Neuronal stem cell (in vitro differentiated cells): ENCODE data around the gene TMCO2.

Source experiments
- DNase-seq: peaks from one replicate; pipeline ENCODE4 v3.0.0-alpha.2; 2013; ENCODE audit warnings: low spot score
- H2AFZ ChIP-seq: one replicate; pipeline ENCODE4 v1.6.1; 2013; ENCODE audit warnings: mild to moderate bottlenecking, low read length, inconsistent platforms
- H2AK5ac ChIP-seq: 2 replicates; pipeline ENCODE4 v1.6.1; 2013; ENCODE audit warnings: low read depth, mild to moderate bottlenecking, inconsistent platforms, low read length, moderate library complexity, mixed read lengths
- H2BK120ac ChIP-seq: 2 replicates; pipeline ENCODE4 v1.6.1; 2013; ENCODE audit warnings: low read depth, mild to moderate bottlenecking, inconsistent platforms, low read length, moderate library complexity, mixed read lengths
- H2BK12ac ChIP-seq: one replicate; pipeline ENCODE4 v1.6.1; 2013; ENCODE audit warnings: low read length, inconsistent platforms
- H2BK15ac ChIP-seq: 2 replicates; pipeline ENCODE4 v1.6.1; 2013; ENCODE audit warnings: mild to moderate bottlenecking, low read length, inconsistent platforms, mixed read lengths
- H2BK5ac ChIP-seq: one replicate; pipeline ENCODE4 v1.6.1; 2013; ENCODE audit warnings: inconsistent platforms, mild to moderate bottlenecking, low read length, moderate library complexity
- H3K14ac ChIP-seq: one replicate; pipeline ENCODE4 v1.6.1; 2013; ENCODE audit warnings: low read length, inconsistent platforms
- H3K18ac ChIP-seq: 2 replicates; pipeline ENCODE4 v1.6.1; 2013; ENCODE audit warnings: low read length, inconsistent platforms
- H3K23ac ChIP-seq: 2 replicates; pipeline ENCODE4 v1.6.1; 2013; ENCODE audit warnings: low read depth, mild to moderate bottlenecking, mixed read lengths, low read length, inconsistent platforms; ENCODE audit not compliant: poor library complexity
- H3K27ac ChIP-seq: replicated peaks from 3 replicates; pipeline ENCODE4 v1.5.1; 2013; ENCODE audit warnings: low read length, inconsistent platforms
- H3K27me3 ChIP-seq, 3 experiments: 2 replicates each; pipeline ENCODE4 v1.6.1; 2013; ENCODE audit warnings: low read length in 3 of 3, mild to moderate bottlenecking in 2 of 3, inconsistent platforms in 1 of 3, low read depth in 1 of 3, mixed read lengths in 1 of 3, moderate library complexity in 1 of 3; ENCODE audit not compliant: control insufficient read depth in 3 of 3, insufficient read depth in 3 of 3
- H3K36me3 ChIP-seq, 2 donors: replicated peaks in 1 of 2; 2 replicates each; pipeline ENCODE4 v1.6.1; 2013; ENCODE audit warnings: low read length in 2 of 2; ENCODE audit not compliant: control insufficient read depth in 2 of 2, insufficient read depth in 2 of 2
- H3K4ac ChIP-seq: 2 replicates; pipeline ENCODE4 v1.6.1; 2013; ENCODE audit warnings: inconsistent platforms, mild to moderate bottlenecking, low read length, moderate library complexity
- H3K4me1 ChIP-seq, 2 donors: 1 replicate in 1 of 2; 2 replicates in 1 of 2; pipeline ENCODE4 v1.6.1; 2013; ENCODE audit warnings: low read length in 2 of 2, low read depth in 1 of 2; ENCODE audit not compliant: control insufficient read depth in 2 of 2, insufficient read depth in 1 of 2
- H3K4me2 ChIP-seq: one replicate; pipeline ENCODE4 v1.6.1; 2013; ENCODE audit warnings: mild to moderate bottlenecking, low read length, inconsistent platforms; ENCODE audit not compliant: insufficient read depth, poor library complexity, severe bottlenecking
- H3K4me3 ChIP-seq, 2 donors: 2 replicates each; pipeline ENCODE4 v1.5.1; 2013; ENCODE audit warnings: low read length in 2 of 2, mild to moderate bottlenecking in 2 of 2, inconsistent platforms in 1 of 2, moderate library complexity in 1 of 2
- H3K79me1 ChIP-seq: one replicate; pipeline ENCODE4 v1.6.1; 2013; ENCODE audit warnings: low read depth, mild to moderate bottlenecking, inconsistent platforms, low read length, moderate library complexity
- H3K9ac ChIP-seq: one replicate; pipeline ENCODE4 v1.6.1; 2013; ENCODE audit warnings: mild to moderate bottlenecking, low read depth, low read length, inconsistent platforms; ENCODE audit not compliant: poor library complexity
- H3K9me3 ChIP-seq, 2 donors: replicated peaks in 1 of 2; 2 replicates each; pipeline versions ENCODE3 to v1.6.1; 2013; ENCODE audit warnings: low read length in 2 of 2, mild to moderate bottlenecking in 2 of 2, inconsistent platforms in 1 of 2, low read depth in 1 of 2, mixed read lengths in 1 of 2, moderate library complexity in 1 of 2; ENCODE audit not compliant: control insufficient read depth in 2 of 2, insufficient read depth in 1 of 2
- H4K8ac ChIP-seq: one replicate; pipeline ENCODE4 v1.6.1; 2013; ENCODE audit warnings: low read depth, mild to moderate bottlenecking, inconsistent platforms, low read length, moderate library complexity
- H4K91ac ChIP-seq: one replicate; pipeline ENCODE4 v1.6.1; 2013; ENCODE audit warnings: low read length, low read depth, mild to moderate bottlenecking, inconsistent platforms; ENCODE audit not compliant: poor library complexity
- WGBS, 2 donors: extraction: QIAGEN DNeasy Blood & Tissue Kit; methylation state at CpG; one replicate each; pipeline ENCODE4 v1.1.7; 2013; ENCODE audit warnings: missing lambda C conversion rate in 2 of 2, mixed read lengths in 1 of 2; ENCODE audit not compliant: insufficient read length in 2 of 2, insufficient replicate concordance in 1 of 2; ENCODE audit errors: extremely low coverage in 2 of 2; 5-methylcytosine and 5-hydroxymethylcytosine counted together

The TMCO2 gene

GRCh38 chr1:40301066-40301465 is 53.3 kb downstream of the TMCO2 start:
- Histone ChIP-seq H3K18ac (no peak overlapping the region), H3K27me3 (no peaks in the 10 kb centered on the region)

More at GRCh38 chr1:40301066-40301465, 53.3 kb downstream of the TMCO2 start:
- no peak overlapping the region for H3K4me2 ChIP-seq
- H3K9me3 ChIP-seq: no peaks in the 10 kb centered on the region
- H4K91ac ChIP-seq: no peak overlapping the region
- H2BK5ac ChIP-seq: no peak overlapping the region
- no peak overlapping the region for H3K9ac ChIP-seq
- H3K4me3 ChIP-seq: no peak overlapping the region
- no peak overlapping the region for H2BK12ac ChIP-seq
- no peak overlapping the region for H2AFZ ChIP-seq
- no peak overlapping the region for H2BK120ac ChIP-seq
- H4K8ac ChIP-seq: no peak overlapping the region
- no peak overlapping the region for H3K14ac ChIP-seq
- no peak overlapping the region for H3K4ac ChIP-seq
- no peak overlapping the region for H2AK5ac ChIP-seq
- no peak for DNase-seq
- no peak overlapping the region for H2BK15ac ChIP-seq
- H3K23ac ChIP-seq: peak overlapping the region; percentile 86
- no peaks in the 10 kb centered on the region for H3K79me1 ChIP-seq
- peaks cover 0 to 2% of the 10 kb centered on the region in 2 donors for H3K4me1 ChIP-seq
- no peak overlapping the region for H3K27ac ChIP-seq
- WGBS, 2 donors: no CpG with 5 or more reads among the region's 10 CpGs
- peaks cover 0 to 3% of the 10 kb centered on the region in 2 donors for H3K36me3 ChIP-seq
